Skeletal muscle satellite cell (primary cell): Measurements from ENCODE around the gene MGAT5B.
"Not testable (repeated sequence)": the region's sequence is repeated elsewhere in the genome, so short reads cannot be mapped to it uniquely, and the experiment has no call there.

Experiments
- H3K27me3 ChIP-seq: 2 replicates; pipeline ENCODE4 v1.7.0; 2013; ENCODE audit warnings: low read length; ENCODE audit not compliant: control insufficient read depth, insufficient read depth
- H3K36me3 ChIP-seq: 2 replicates; pipeline ENCODE4 v1.7.0; 2013; ENCODE audit warnings: mild to moderate bottlenecking, control low read depth, low read length; ENCODE audit not compliant: insufficient read depth
- H3K4me1 ChIP-seq: 2 replicates; pipeline ENCODE4 v1.7.0; 2013; ENCODE audit warnings: low read length; ENCODE audit not compliant: control insufficient read depth, insufficient read depth
- H3K4me2 ChIP-seq: 2 replicates; pipeline ENCODE4 v1.7.0; 2013; ENCODE audit warnings: mild to moderate bottlenecking, low read length
- H3K4me3 ChIP-seq: 2 replicates; pipeline ENCODE4 v1.7.0; 2013; ENCODE audit warnings: low read length
- H3K9ac ChIP-seq: 2 replicates; pipeline ENCODE4 v1.7.0; 2013; ENCODE audit warnings: mild to moderate bottlenecking, low read depth, low read length, moderate library complexity
- H3K9me3 ChIP-seq: replicated peaks from 2 replicates; pipeline ENCODE4 v1.7.0; 2013; ENCODE audit warnings: mild to moderate bottlenecking, control low read depth, low read length

Gene MGAT5B

GRCh38 chr17:76957678-76958464 lies 89.7 kb downstream of the MGAT5B start:
- no peaks in the 10 kb centered on the region for H3K4me1 ChIP-seq
- H3K9ac ChIP-seq = no peak overlapping the region
- H3K4me2 ChIP-seq = no peak overlapping the region
- H3K9me3 ChIP-seq = no peaks in the 10 kb centered on the region
- peaks cover 64% of the 10 kb centered on the region for H3K27me3 ChIP-seq
- H3K4me3 ChIP-seq = no peak overlapping the region
- no peaks in the 10 kb centered on the region for H3K36me3 ChIP-seq

DNA sequence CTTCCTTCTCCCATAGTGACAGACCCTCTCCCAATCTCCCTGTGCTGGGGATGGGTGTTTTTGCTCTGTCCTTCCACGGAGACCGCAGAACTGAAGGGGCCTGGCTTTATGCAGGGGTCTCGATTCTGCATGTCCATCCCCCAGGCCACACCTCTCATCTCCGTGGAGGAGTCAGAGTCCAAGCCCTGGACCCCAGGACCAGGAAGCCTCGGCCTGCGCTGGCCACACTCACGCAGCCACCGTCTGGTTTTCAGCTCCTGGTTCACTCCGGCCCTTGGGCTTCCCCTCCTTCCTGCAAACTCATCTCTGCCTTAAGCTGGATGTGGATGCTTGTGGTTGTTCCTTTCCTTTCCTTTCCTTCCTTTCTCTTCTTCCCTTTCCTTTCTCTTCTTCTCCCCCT lies 90.8 kb downstream of the MGAT5B start:
- no peaks in the 10 kb centered on the region for H3K36me3 ChIP-seq
- H3K4me2 ChIP-seq = no peak overlapping the region
- no peak overlapping the region for H3K4me3 ChIP-seq
- H3K4me1 ChIP-seq = no peaks in the 10 kb centered on the region
- peaks cover 58% of the 10 kb centered on the region for H3K27me3 ChIP-seq
- no peaks in the 10 kb centered on the region for H3K9me3 ChIP-seq
- H3K9ac ChIP-seq = no peak overlapping the region

GRCh38 chr17:76961869-76962268 lies 93.7 kb downstream of the MGAT5B start:
- peaks cover 53% of the 10 kb centered on the region for H3K27me3 ChIP-seq
- H3K9ac ChIP-seq = no peak overlapping the region
- no peaks in the 10 kb centered on the region for H3K36me3 ChIP-seq
- H3K4me3 ChIP-seq = no peak overlapping the region
- H3K4me2 ChIP-seq = no peak overlapping the region
- no peaks in the 10 kb centered on the region for H3K4me1 ChIP-seq
- H3K9me3 ChIP-seq = no peaks in the 10 kb centered on the region

GRCh38 chr17:76962858-76963257 lies 94.7 kb downstream of the MGAT5B start:
- no peak overlapping the region for H3K4me2 ChIP-seq
- H3K27me3 ChIP-seq = peaks cover 53% of the 10 kb centered on the region
- H3K36me3 ChIP-seq = no peaks in the 10 kb centered on the region
- H3K9ac ChIP-seq = no peak overlapping the region
- H3K4me1 ChIP-seq = no peaks in the 10 kb centered on the region
- no peak overlapping the region for H3K4me3 ChIP-seq
- no peaks in the 10 kb centered on the region for H3K9me3 ChIP-seq

GRCh38 chr17:76966016-76966415 lies 97.8 kb downstream of the MGAT5B start:
- Histone ChIP-seq H3K9ac (no peak overlapping the region), H3K27me3 (peaks cover 62% of the 10 kb centered on the region)

DNA sequence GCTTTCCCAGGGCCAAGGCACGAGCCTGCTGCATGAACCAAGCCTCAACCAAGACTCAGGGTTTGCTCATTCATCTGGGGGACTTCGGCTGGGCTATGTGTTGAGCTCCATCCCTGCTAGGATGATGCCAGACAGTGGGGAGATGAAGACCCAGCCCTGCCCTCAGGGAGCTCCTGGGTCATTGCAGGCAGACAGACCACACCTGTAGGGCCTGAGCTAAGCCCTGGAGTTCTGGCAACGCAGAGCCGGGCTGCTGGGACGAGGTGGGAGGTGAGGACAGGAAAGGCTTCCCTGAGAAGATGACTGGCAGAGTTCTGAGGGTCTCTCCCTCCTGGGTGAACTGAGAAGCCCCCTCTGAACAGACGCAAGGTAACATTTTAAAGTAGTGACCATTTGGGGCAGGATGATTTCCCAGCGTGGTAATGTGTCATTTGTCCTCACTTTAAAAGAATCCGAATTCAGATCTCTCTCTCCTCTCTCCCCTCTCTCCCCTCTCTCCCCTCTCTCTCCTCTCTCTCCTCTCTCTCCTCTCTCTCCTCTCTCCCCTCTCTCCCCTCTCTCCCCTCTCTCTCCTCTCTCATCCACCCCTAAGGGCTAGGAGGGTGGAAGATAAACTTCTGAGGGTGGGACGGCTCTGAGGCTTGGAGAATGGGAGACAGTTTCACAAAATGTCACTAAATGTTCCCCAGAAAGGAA lies 98.4 kb downstream of the MGAT5B start:
- H3K9ac ChIP-seq = no peak overlapping the region
- no peaks in the 10 kb centered on the region for H3K9me3 ChIP-seq
- peaks cover 63% of the 10 kb centered on the region for H3K27me3 ChIP-seq
- H3K4me2 ChIP-seq = no peak overlapping the region
- no peaks in the 10 kb centered on the region for H3K4me1 ChIP-seq
- H3K36me3 ChIP-seq = no peaks in the 10 kb centered on the region
- H3K4me3 ChIP-seq = no peak overlapping the region

More at GRCh38 chr17:76966016-76966415, 97.8 kb downstream of the MGAT5B start:
- no peak overlapping the region for H3K4me2 ChIP-seq
- no peaks in the 10 kb centered on the region for H3K9me3 ChIP-seq
- no peaks in the 10 kb centered on the region for H3K4me1 ChIP-seq
- H3K36me3 ChIP-seq = no peaks in the 10 kb centered on the region
- H3K4me3 ChIP-seq = no peak overlapping the region

DNA sequence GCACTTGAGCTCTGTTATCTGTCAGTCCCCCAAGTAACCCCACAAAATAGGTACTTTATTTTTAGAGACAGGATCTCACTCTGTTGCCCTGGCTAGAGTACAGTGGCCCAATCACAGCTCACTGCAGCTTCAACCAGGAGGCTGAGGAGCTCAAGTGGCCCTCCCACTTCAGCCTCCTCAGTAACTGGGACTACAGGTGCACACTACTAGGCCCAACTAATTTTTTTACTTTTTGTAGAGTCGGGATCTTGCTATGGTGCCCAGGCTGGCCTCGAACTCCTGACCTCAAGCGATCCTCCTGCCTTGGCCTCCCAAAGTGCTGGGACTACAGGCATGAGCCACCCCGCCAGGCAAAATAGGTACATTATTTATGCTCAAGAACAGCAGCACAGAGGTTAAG lies 99.6 kb downstream of the MGAT5B start:
- H3K36me3 ChIP-seq = no peaks in the 10 kb centered on the region
- no peaks in the 10 kb centered on the region for H3K4me1 ChIP-seq
- no peak overlapping the region for H3K4me3 ChIP-seq
- peaks cover 73% of the 10 kb centered on the region for H3K27me3 ChIP-seq
- no peaks in the 10 kb centered on the region for H3K9me3 ChIP-seq
- H3K9ac ChIP-seq = no peak overlapping the region
- no peak overlapping the region for H3K4me2 ChIP-seq

DNA sequence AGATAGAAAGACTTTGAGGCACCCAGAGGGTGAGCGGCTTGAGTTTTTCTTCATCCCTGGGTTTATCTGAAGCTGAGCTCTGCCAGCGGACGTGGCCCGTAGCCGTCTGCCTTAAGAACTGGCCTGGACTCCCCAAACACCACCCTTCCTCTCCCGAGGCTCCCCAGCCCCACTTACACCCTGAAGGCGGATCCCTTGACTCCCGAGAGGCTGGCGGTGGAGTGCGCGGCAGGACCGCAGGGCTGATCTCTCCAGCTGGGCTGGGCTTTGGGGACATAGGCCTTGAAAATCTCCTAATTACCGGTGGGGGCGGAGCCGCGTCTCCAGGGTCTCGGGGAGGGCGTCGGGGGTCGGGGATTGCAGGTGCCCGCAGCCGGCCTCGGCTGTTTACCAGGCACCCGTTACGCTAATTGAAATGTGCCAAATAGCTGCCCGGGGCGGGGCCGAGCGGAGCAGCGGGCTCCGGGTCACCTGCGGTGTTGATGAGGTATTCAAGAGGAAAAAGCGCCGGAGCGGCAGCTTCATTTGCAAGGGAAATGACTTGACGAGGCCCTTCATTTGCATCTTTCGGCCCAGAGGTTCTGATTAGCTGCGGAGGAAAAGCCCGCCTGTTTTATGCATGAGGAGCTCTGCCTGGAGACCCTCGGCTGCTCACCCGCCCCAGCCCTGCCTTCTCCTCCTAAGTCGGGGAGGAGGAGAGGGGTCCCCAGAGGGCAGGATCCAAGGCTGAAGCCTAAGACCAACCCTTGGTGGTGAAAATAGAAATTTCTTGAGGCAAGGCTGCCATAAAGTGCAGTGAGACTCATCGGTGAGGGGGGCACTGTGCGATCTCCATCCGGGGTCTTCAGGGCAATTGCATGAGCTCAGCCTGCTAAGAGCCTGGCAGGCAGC lies 100.7 kb downstream of the MGAT5B start:
- no peak overlapping the region for H3K9ac ChIP-seq
- peaks cover 80% of the 10 kb centered on the region for H3K27me3 ChIP-seq
- H3K4me3 ChIP-seq = no peak overlapping the region

DNA sequence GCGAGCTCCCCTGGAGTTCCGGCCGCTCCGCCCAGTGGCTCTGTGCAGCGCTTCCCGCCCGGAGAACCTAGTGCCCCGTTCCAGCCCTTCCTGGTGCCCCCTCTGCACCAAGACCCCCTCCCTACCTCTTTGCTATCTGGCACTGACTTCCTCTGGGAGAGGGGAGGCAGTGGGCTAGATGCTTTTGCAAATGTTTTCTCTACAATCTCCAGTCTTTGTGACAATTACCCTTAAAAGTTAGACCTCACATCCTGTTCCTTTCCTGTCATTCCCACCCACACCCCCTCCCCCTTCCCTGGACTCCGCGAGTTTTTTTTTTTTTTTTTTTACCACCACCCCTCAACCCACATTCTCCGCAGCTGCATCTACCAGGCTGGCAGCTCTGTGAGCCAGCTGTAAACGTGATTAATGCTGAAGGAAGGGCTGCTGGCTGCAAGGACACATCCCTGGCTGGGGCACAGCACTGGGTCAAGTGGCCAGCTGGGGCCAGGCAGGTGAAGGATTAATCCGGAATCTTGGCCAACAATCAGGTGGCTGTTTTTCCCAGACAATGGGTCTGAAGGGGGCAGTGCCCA lies 101.5 kb downstream of the MGAT5B start:
- no peaks in the 10 kb centered on the region for H3K36me3 ChIP-seq
- H3K4me1 ChIP-seq = no peaks in the 10 kb centered on the region
- no peaks in the 10 kb centered on the region for H3K9me3 ChIP-seq
- H3K4me3 ChIP-seq = no peak overlapping the region
- peaks cover 77% of the 10 kb centered on the region for H3K27me3 ChIP-seq
- H3K4me2 ChIP-seq = no peak overlapping the region
- H3K9ac ChIP-seq = no peak overlapping the region

More for the DNA sequence above, 100.7 kb downstream of the MGAT5B start:
- no peaks in the 10 kb centered on the region for H3K36me3 ChIP-seq
- H3K9me3 ChIP-seq = no peaks in the 10 kb centered on the region
- H3K4me2 ChIP-seq = no peak overlapping the region
- H3K4me1 ChIP-seq = no peaks in the 10 kb centered on the region

- H3K4me3 ChIP-seq, H3K9me3 ChIP-seq: not testable (repeated sequence)
- peaks cover 80% of the 10 kb centered on the region for H3K27me3 ChIP-seq
Observed at GRCh38 chr17:76970228-76970627, 102.0 kb downstream of the MGAT5B start.

DNA sequence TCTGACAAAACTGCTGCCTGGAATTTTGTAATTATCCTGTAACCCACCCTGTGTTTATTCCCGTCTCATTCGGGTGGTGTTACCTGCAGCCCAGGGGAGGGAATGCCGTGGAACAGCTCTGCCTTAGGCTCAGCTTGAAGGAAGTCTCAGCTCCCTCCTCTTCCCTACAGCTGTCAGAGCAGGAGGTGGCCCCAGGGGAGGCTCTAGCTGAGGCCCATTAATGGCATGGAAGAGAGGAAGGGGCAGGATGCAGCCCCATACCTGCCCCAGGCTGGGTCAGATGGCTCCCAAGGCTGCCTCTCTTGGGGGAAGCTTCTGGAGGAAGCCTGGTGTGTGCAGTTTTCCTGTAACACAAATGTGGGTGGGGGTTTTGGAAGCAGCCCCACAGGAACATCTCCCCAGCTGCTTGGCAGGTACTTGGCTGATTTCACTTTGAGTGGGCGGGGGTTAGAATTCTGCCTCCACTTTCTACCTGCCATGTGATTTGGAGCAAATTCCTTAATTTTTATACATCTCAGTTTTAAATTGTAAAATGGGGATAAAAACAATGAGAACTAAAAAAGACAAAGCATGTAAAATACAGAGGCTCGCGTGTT lies 103.9 kb downstream of the MGAT5B start:
- no peak overlapping the region for H3K4me3 ChIP-seq
- H3K36me3 ChIP-seq = no peaks in the 10 kb centered on the region
- no peaks in the 10 kb centered on the region for H3K9me3 ChIP-seq
- H3K4me1 ChIP-seq = no peaks in the 10 kb centered on the region
- H3K4me2 ChIP-seq = no peak overlapping the region
- peaks cover 78% of the 10 kb centered on the region for H3K27me3 ChIP-seq
- H3K9ac ChIP-seq = no peak overlapping the region

More at GRCh38 chr17:76970228-76970627, 102.0 kb downstream of the MGAT5B start:
- H3K36me3 ChIP-seq, H3K9ac ChIP-seq, H3K4me2 ChIP-seq, H3K4me1 ChIP-seq: not testable (repeated sequence)
